Neural progenitor cell (in vitro differentiated cells): ENCODE measurements around the gene TDRD9.

ENCODE experiments used
- EZH2 ChIP-seq: fragments of 200-600 bp; sonication (generic); IDR thresholded peaks from 2 replicates; pipeline ENCODE4 v1.6.1; 2017; ENCODE audit warnings: antibody characterized with exemption, mild to moderate bottlenecking, moderate library complexity
- TF ChIP-seq, protein P1 (sequence below): fragments of 200-600 bp; sonication (generic); IDR thresholded peaks from 2 replicates; pipeline ENCODE4 v1.5.1; 2017; ENCODE audit warnings: antibody characterized with exemption, mild to moderate bottlenecking

- TF ChIP-seq, protein P1, sequence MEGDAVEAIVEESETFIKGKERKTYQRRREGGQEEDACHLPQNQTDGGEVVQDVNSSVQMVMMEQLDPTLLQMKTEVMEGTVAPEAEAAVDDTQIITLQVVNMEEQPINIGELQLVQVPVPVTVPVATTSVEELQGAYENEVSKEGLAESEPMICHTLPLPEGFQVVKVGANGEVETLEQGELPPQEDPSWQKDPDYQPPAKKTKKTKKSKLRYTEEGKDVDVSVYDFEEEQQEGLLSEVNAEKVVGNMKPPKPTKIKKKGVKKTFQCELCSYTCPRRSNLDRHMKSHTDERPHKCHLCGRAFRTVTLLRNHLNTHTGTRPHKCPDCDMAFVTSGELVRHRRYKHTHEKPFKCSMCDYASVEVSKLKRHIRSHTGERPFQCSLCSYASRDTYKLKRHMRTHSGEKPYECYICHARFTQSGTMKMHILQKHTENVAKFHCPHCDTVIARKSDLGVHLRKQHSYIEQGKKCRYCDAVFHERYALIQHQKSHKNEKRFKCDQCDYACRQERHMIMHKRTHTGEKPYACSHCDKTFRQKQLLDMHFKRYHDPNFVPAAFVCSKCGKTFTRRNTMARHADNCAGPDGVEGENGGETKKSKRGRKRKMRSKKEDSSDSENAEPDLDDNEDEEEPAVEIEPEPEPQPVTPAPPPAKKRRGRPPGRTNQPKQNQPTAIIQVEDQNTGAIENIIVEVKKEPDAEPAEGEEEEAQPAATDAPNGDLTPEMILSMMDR: no peak
- TF ChIP-seq EZH2: no peak
These were observed 153.1 kb downstream of the TDRD9 start for GRCh38 chr14:104081261-104081835.
